22Rv1 (cell line): ENCODE data around the gene CLEC4F.
"Not testable (repeated sequence)": the region's sequence is repeated elsewhere in the genome, so short reads cannot be mapped to it uniquely, and the experiment has no call there.

Experiments used
- H3K27ac ChIP-seq: fragments of 450-650 bp; 2 replicates; pipeline ENCODE4 v1.5.1; 2017
- ZFX ChIP-seq: fragments of 450-650 bp; IDR thresholded peaks from 2 replicates; pipeline ENCODE4 v1.6.1; 2017; ENCODE audit warnings: antibody characterized with exemption, borderline replicate concordance
- TF ChIP-seq, protein P1 (sequence below): fragments of 450-650 bp; IDR thresholded peaks from 2 replicates; pipeline ENCODE4 v1.5.1; 2017; ENCODE audit warnings: mild to moderate bottlenecking

The CLEC4F gene

DNA sequence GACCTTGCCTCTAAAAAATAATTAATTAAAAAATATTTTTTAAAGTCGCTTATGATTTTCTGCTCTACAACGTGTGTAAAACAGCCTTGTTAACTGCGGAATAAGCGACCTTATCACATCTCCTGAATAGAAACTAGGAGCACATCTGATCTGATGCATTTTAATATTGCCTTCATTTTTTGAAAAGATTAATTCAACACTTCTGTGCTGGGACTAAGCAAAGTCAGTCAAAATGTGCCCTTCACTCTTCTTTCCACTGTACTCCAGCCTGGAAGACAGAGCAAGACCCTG, 12.6 kb downstream of the CLEC4F start:
- TF ChIP-seq, protein P1, sequence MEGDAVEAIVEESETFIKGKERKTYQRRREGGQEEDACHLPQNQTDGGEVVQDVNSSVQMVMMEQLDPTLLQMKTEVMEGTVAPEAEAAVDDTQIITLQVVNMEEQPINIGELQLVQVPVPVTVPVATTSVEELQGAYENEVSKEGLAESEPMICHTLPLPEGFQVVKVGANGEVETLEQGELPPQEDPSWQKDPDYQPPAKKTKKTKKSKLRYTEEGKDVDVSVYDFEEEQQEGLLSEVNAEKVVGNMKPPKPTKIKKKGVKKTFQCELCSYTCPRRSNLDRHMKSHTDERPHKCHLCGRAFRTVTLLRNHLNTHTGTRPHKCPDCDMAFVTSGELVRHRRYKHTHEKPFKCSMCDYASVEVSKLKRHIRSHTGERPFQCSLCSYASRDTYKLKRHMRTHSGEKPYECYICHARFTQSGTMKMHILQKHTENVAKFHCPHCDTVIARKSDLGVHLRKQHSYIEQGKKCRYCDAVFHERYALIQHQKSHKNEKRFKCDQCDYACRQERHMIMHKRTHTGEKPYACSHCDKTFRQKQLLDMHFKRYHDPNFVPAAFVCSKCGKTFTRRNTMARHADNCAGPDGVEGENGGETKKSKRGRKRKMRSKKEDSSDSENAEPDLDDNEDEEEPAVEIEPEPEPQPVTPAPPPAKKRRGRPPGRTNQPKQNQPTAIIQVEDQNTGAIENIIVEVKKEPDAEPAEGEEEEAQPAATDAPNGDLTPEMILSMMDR, result no peak
- TF ChIP-seq ZFX, result no peak
- no peak overlapping the region for H3K27ac ChIP-seq

DNA sequence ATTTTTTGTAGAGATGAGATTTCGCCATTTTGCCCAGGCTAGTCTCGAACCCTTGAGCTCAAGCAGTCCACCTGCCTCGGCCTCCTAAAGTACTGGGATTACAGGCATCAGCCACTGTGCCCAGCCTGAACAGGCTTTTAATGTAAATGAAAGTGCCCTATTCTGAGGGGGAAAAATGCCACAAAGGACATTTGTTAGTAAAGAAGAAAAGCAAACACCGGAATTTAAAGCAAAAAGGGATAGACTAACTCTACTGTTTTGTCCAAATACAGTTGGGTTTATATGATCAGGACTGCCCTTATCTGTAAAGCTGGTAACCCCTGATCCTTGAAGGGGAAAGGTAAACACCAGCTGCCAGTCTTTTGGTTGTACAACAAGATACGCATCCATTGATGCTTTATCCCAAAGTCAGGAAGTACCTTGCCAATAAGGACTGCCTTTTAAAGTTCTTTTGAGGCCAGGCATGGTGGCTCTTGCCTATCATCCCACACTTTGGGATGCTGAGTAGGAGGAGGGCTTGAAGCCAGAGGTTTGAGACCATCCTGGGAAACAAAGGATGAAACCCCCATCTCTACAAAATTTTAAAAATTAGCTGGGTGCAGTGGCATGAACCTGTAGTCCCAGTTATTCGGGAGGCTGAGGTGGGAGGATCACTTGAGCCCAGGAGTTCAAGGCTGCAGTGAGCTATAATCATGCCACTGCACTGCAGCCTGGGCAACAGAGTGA, 13.1 kb downstream of the CLEC4F start:
- no peak overlapping the region for H3K27ac ChIP-seq
- TF ChIP-seq, protein P1, result no peak
- TF ChIP-seq ZFX, result no peak

DNA sequence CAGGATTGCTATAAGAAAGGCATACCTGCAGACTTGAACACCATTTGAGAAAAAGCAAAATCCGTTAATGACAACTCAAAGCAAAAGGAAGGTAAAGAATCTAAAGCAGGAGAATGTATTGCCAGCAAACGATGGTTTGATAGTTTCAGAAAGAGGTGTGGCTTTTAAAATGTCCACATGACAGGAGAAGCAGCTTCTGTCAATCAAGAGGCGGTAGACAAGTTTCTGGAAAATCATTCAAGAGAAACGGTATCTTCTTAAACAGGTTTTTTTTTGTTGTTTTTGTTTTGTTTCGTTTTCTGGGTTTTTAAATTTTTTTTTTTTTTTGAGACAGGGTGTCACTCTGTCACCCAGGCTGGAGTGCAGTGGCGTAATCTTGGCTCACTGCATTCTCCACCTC, 13.8 kb downstream of the CLEC4F start:
- H3K27ac ChIP-seq, result no peak overlapping the region
- TF ChIP-seq, protein P1, result no peak
- no peak for TF ChIP-seq ZFX

DNA sequence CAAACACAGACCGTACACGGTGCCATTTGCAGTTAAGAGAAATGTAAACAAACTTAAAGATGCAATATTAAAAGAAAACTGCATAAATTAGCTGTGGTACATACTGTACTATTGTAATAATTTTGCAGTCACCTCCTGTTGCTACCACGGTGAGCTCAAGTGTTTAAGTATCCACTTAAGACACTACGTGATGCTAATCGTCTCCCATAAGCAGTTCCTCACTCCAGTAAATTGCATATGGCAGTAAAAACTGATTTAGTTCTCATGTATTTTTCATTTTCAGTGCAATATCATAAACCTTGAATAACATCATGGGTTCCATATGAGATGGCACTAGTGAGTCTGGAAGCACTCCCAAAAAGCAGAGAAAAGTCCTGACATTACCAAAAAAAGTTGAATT, 14.4 kb downstream of the CLEC4F start:
- H3K27ac ChIP-seq, result no peak overlapping the region
- no peak for TF ChIP-seq ZFX
- TF ChIP-seq, protein P1, result no peak

DNA sequence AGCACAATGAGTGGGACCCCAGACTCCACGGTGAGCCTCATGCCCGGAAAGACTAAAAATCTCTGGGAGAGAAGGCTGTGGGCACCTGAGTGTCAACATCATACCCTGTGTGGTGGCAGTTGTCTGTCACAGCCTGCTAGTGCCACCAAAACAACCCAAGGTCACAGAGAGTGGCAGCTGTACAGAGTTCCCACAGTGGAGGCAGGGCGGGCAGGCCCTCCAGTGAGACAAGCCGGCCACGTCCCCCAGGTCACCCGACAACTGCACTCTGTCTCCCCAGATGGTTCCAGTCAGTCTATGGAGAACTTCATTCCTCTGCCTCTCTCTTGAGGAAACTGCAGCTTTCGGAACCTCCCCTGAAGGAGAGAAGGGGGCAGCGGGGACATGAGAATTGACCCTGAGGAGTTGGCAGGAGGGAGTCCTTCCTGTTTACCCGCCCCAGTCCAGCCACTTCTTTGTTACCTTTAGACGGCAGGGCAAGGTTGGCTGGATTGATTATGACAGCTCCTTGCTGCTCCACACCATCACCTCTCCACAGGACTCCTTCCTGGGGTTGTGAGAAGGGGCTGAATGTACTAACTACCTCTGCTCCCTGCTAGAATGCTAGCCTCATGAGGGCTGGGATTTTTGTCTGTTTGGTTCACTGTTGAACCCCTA, 18.7 kb downstream of the CLEC4F start:
- TF ChIP-seq, protein P1, result no peak
- TF ChIP-seq ZFX, result no peak
- no peak overlapping the region for H3K27ac ChIP-seq

DNA sequence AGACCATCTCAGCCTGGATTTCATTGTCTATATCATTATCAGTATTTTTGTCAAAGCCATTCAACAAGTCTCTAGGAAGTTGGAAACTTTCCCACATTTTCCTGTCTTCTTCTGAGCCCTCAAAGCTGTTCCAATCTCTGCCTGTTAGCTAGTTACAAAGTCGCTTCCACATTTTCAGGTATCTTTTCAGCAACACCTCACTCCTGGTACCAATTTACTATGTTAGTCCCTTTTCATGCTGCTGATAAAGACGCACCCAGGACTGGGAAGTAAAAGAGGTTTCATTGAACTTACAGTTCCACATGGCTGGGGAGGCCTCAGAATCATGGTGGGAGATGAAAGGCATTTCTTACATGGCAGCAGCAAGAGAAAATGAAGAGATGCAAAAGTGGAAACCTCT, 20.7 kb downstream of the CLEC4F start:
- no peak overlapping the region for H3K27ac ChIP-seq
- TF ChIP-seq, protein P1, result no peak
- no peak for TF ChIP-seq ZFX

DNA sequence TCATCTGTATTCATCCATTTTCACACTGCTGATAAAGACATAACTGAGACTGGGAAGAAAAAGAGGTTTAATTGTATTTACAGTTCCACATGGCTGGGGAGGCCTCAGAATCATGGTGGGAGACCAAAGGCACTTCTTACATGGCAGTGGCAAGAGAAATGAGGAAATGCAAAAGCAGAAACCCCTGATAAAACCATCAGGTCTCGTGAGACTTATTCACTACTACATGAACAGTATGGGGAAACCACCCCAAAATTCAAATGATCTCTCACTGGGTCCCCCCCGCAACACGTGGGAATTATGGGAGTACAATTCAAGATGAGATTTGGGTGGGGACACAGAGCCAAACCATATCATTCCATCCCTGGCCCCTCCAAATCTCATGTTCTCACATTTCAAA, 22.4 kb downstream of the CLEC4F start:
- not testable (repeated sequence) for H3K27ac ChIP-seq

DNA sequence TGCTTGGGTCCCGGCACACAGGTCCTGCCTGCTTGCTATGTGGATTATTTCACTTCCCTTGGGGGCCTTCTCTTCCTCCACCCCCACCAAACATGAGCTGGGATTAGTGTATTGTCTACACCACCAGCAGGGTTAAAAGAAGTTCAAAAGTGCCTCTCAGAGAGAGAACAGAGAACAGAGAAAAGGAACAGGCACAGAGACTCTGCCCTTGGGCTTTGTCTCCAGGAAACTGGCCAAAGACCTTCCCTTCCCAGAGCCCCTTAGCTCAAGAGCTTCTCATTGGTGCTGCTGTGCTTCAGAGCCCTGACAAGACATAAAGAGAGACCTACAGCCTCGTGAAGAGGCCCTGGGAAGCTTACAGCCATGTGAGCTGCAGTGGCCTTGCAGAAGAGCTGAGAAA, 22.9 kb downstream of the CLEC4F start:
- TF ChIP-seq ZFX, result no peak
- TF ChIP-seq, protein P1, result no peak
- no peak overlapping the region for H3K27ac ChIP-seq
